Stomach (tissue), 4 donors: ENCODE measurements around the gene ITGAE.

ENCODE experiments used
- POLR2A ChIP-seq, 4 donors: fragments of 450-650 bp; IDR thresholded peaks; one replicate each; pipeline ENCODE4 v1.6.1; 2016; ENCODE audit warnings: antibody characterized with exemption in 4 of 4, control low read depth in 2 of 4, mild to moderate bottlenecking in 1 of 4, moderate library complexity in 1 of 4
- POLR2AphosphoS5 ChIP-seq, 3 donors: sonication (generic); formaldehyde crosslinking; IDR thresholded peaks; one replicate each; pipeline ENCODE4 v1.6.1; 2016; ENCODE audit warnings: antibody characterized with exemption in 3 of 3

DNA sequence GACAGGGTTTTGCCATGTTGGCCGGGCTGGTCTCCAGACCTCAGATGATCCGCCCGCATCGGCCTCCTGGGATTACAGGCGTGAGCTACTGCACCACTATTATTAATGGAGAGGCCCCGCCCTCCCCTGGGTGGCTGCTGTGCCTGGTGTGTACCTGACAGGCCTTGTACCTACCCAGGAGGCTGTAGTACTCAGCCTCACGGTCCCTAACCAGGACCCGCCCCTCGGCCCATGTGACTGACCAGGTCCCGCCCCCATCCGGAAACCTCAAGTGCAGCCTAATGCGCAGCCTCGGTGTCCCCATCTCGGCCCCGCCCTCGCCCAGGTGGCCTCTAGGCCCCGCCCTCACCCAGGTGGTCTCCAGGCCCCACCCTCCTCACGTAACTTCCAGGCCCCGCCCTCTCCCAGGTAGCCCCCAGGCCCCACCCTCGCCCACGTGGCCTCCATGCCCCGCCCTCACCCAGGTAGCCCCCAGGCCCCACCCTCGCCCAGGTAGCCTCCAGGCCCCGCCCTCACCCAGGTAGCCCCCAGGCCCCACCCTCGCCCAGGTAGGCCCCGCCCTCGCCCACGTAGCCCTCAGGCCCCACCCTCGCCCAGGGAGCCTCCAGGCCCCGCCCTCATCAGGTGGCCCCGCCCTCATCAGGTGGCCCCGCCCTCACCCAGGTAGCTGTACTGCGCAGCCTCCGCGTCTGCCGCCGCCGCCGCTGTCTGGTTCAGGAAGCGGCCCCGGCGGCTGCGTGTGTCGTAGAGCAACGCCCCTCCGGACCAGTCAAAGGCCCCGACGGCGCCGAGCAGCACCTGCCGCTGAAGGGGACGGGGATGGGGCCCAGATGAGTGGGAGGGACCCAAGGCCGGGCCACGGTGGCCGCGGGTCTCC lies 46.3 kb downstream of the ITGAE start:
- peak in 2 of 4 donors; percentile 18 to 82 for TF ChIP-seq POLR2A (IDR thresholded peaks at IDR 0.05)
- TF ChIP-seq POLR2AphosphoS5 (IDR thresholded peaks at IDR 0.05): peak in 2 of 3 donors; percentile 79 to 82
